Lower leg skin (tissue), 3 donors: ENCODE results near the gene ATG16L2.

Experiments
- CTCF ChIP-seq, 3 donors: fragments of 450-650 bp; IDR thresholded peaks; one replicate each; pipeline ENCODE4 v1.5.1; 2016; ENCODE audit warnings: antibody characterized with exemption in 3 of 3, mild to moderate bottlenecking in 3 of 3, moderate library complexity in 2 of 3
- POLR2A ChIP-seq, 2 donors: fragments of 450-650 bp; IDR thresholded peaks; one replicate each; pipeline ENCODE4 v1.6.1; 2016 to 2017; ENCODE audit warnings: antibody characterized with exemption in 2 of 2, mild to moderate bottlenecking in 1 of 2, moderate library complexity in 1 of 2

- no peak for TF ChIP-seq CTCF (IDR thresholded peaks at IDR 0.05)
- no peak for TF ChIP-seq POLR2A (IDR thresholded peaks at IDR 0.05)
These were observed 398 bp upstream of the ATG16L2 start for GRCh38 chr11:72813740-72814285.
